Activated CD4-positive, alpha-beta T cell treated with anti-CD3 and anti-CD28 coated beads, Interleukin-2, amount 10 ng/mL, durations not matched to agents 7 days and 5 days (primary cell): ENCODE measurements around the gene SLC25A5. TPM values are rescaled to one million over a fixed set of nuclear protein-coding genes. Genes with fewer than 3 reads are reported as not detected.

Experiments used
- total RNA-seq, 2 experiments: library from RNA; stranded (reverse); gene quantifications; one replicate each; pipeline ENCODE4 v1.2.3, GENCODE V29; 2021

SLC25A5 gene
- total RNA-seq, 2 experiments from 2014 or later: 425 to 426 TPM

Other genes starting within 250 kb of the SLC25A5 start
- gene PGRMC1, start 232.2 kb upstream of the SLC25A5 start, total RNA-seq: 10 to 100 TPM; 29.8 to 30.1 TPM
- 1 to 10 TPM; 3.3 to 4.0 TPM for gene SLC25A43, start 69.1 kb upstream of the SLC25A5 start, total RNA-seq
- gene STEEP1, start 97.0 kb downstream of the SLC25A5 start, total RNA-seq: 10 to 100 TPM; 21.0 to 22.9 TPM
- 10 to 100 TPM; 72.3 to 77.3 TPM for gene UBE2A, start 106.1 kb downstream of the SLC25A5 start, total RNA-seq
- 10 to 100 TPM; 13.7 to 15.4 TPM for gene NKRF, start 138.0 kb downstream of the SLC25A5 start, total RNA-seq
- gene SEPTIN6, start 224.7 kb downstream of the SLC25A5 start, total RNA-seq: 100 to 1,000 TPM; 298 to 329 TPM